Activated naive CD4-positive, alpha-beta T cell treated with anti-CD3 and anti-CD28 coated beads, Interleukin-2, amount 50 U/mL, for 24 hours (primary cell): ENCODE measurements around the gene NEK9.
"Not testable (repeated sequence)": the region's sequence is repeated elsewhere in the genome, so short reads cannot be mapped to it uniquely, and the experiment has no call there.

Experiments
- H3K27ac Mint-ChIP-seq: one replicate; pipeline ENCODE4 v1.8.0; 2021; ENCODE audit warnings: mild to moderate bottlenecking, mixed read lengths
- H3K27me3 Mint-ChIP-seq: one replicate; pipeline ENCODE4 v1.8.0; 2021; ENCODE audit warnings: mixed read lengths
- H3K36me3 Mint-ChIP-seq: one replicate; pipeline ENCODE4 v1.8.0; 2021; ENCODE audit warnings: mixed read lengths
- H3K4me1 Mint-ChIP-seq: one replicate; pipeline ENCODE4 v1.8.0; 2021; ENCODE audit warnings: mixed read lengths
- H3K4me3 Mint-ChIP-seq: one replicate; pipeline ENCODE4 v1.8.0; 2021; ENCODE audit warnings: mild to moderate bottlenecking, mixed read lengths
- H3K9me3 Mint-ChIP-seq: one replicate; pipeline ENCODE4 v1.8.0; 2021; ENCODE audit warnings: mixed read lengths

Gene NEK9

GRCh38 chr14:75132382-75133086 lies 5.7 kb upstream of the NEK9 start:
- H3K27me3 Mint-ChIP-seq: no peaks in the 10 kb centered on the region
- H3K36me3 Mint-ChIP-seq: peaks cover 18% of the 10 kb centered on the region
- H3K4me1 Mint-ChIP-seq: peaks cover 17% of the 10 kb centered on the region
- H3K9me3 Mint-ChIP-seq: no peaks in the 10 kb centered on the region
- H3K27ac Mint-ChIP-seq: no peak overlapping the region
- H3K4me3 Mint-ChIP-seq: no peak overlapping the region

DNA sequence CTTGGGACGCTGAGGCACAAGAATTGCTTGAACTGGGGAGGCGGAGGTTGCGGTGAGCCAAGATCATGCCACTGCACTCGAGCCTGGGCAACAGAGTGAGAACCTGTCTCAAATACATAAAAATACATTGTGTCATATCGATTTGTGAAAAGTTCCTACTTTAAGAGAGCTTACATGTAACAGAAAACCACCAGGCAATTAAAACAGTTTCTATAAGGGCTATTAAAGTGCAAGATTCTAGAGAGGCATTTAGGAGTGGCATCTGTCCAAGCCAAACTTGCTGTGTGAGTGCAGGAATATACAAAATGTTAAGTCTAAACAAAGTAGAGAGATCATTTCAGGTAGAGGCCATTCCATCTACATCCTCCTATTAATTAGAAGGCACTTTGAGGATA lies 1.7 kb upstream of the NEK9 start:
- Mint-ChIP-seq H3K27ac (peak overlapping the region; percentile 35), H3K36me3 (peaks cover 14% of the 10 kb centered on the region), H3K9me3 (no peaks in the 10 kb centered on the region), H3K4me1 (peaks cover 47% of the 10 kb centered on the region), H3K27me3 (no peaks in the 10 kb centered on the region), H3K4me3 (peak overlapping the region; percentile 44)

DNA sequence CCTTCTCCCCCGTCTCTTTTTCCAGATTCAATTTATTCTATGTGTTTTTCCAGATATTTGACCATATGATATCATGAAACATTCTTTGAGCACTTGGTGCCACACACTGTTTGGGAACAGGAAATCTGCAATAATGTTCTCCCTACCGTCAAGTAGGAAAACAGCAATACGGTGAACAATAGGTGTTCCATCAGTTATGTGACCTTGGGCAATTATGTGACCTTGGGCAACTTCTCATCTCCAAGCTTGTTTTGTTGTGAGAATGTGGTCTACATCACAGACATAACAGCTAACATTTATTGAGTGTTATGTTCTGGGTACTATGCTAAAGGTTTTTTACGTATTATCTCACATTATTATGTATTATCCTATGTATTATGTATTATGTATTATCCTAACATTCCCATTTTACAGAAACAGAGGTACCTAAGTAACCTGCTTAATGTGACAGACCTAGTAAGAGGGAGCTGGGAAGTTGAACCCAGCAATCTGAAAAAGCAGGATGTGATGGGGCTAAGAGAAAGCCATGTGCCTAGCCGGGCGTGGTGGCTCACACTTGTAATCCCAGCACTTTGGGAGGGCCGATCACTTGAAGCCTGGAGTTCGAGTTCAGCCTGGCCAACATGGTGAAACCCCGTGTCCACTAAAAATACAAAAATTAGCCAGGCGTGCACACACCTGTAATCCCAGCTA lies 1.2 kb upstream of the NEK9 start:
- no peaks in the 10 kb centered on the region for H3K9me3 Mint-ChIP-seq

GRCh38 chr14:75127474-75127820 lies 599 bp upstream of the NEK9 start:
- not testable (repeated sequence) for H3K9me3 Mint-ChIP-seq
- peaks cover 46% of the 10 kb centered on the region for H3K4me1 Mint-ChIP-seq

More for the DNA sequence above, 1.2 kb upstream of the NEK9 start:
- Mint-ChIP-seq H3K4me3 (peak overlapping the region; percentile 100), H3K4me1 (peaks cover 49% of the 10 kb centered on the region), H3K36me3 (peaks cover 11% of the 10 kb centered on the region), H3K27ac (peak overlapping the region; percentile 98), H3K27me3 (no peaks in the 10 kb centered on the region)

DNA sequence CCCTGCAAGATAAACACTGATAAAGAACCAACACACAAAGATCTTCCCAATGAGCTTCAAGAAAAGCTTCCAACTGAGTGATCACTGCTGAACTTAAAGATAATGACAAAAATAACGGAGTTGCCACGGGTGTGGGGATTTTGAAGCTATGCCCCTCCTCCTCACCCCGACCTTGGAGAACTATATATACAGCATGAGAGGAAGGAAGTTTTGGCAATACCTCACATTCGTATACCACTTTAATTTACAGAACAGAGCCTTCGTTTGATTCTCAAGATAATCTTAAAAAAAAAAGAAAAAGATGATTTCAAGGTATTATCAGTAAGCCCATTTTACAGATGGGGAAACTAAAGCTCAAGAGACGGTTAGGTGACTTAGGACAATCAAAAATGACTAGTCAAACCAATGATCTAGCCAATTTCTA lies 715 bp downstream of the NEK9 start:
- Mint-ChIP-seq H3K36me3 (peaks cover 11% of the 10 kb centered on the region), H3K27me3 (no peaks in the 10 kb centered on the region), H3K9me3 (no peaks in the 10 kb centered on the region), H3K27ac (peak overlapping the region; percentile 98), H3K4me1 (peaks cover 49% of the 10 kb centered on the region), H3K4me3 (peak overlapping the region; percentile 100)

More at GRCh38 chr14:75127474-75127820, 599 bp upstream of the NEK9 start:
- H3K36me3 Mint-ChIP-seq: peaks cover 10% of the 10 kb centered on the region
- peak overlapping the region; percentile 99 for H3K27ac Mint-ChIP-seq
- H3K27me3 Mint-ChIP-seq: not testable (repeated sequence)
- peak overlapping the region; percentile 100 for H3K4me3 Mint-ChIP-seq

GRCh38 chr14:75125617-75126016 lies 1.2 kb downstream of the NEK9 start:
- H3K36me3 Mint-ChIP-seq: peaks cover 11% of the 10 kb centered on the region
- H3K4me3 Mint-ChIP-seq: peak overlapping the region; percentile 100
- H3K27ac Mint-ChIP-seq: peak overlapping the region; percentile 98
- peaks cover 55% of the 10 kb centered on the region for H3K4me1 Mint-ChIP-seq
- no peaks in the 10 kb centered on the region for H3K27me3 Mint-ChIP-seq
- no peaks in the 10 kb centered on the region for H3K9me3 Mint-ChIP-seq

DNA sequence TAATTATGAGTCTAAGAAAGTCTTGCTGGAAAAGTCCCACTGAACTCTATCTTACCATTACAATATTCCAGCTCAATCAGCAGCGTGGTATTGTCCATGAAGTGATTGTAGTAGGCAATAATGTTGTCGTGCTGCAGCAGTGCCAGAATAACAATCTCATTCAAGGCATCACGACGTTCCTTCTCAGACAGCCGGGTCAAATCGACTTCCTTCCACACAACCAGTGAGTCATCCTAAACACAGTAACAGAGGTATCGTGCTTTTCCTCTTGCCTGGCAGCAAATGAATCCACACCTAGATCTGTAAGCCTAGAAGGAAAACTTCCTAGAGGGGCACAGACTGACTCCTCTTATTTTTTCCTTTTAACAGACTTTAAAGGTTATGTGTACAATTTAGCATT lies 2.9 kb downstream of the NEK9 start:
- H3K27ac Mint-ChIP-seq: peak overlapping the region; percentile 91
- no peaks in the 10 kb centered on the region for H3K27me3 Mint-ChIP-seq
- peak overlapping the region; percentile 61 for H3K4me3 Mint-ChIP-seq
- H3K36me3 Mint-ChIP-seq: peaks cover 13% of the 10 kb centered on the region
- H3K9me3 Mint-ChIP-seq: no peaks in the 10 kb centered on the region
- peaks cover 59% of the 10 kb centered on the region for H3K4me1 Mint-ChIP-seq

DNA sequence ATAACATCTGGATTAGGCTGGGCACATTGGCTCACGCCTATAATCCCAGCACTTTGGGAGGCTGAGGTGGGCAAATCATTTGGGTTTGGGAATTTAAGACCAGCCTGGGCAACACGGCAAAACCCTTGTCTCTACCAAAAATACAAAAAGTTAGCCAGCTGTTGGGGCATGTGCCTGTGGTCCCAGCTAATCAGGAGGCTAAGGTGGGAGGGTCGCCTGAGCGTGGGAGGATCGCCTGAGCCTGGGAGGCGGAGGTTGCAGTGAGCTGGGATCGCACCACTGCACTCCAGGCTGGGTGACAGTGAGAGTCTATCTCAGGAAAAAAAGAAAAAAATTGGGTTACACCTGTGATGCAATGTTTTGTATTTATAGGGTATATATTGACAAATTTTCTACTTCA lies 5.3 kb downstream of the NEK9 start:
- Mint-ChIP-seq H3K27me3 (no peaks in the 10 kb centered on the region), H3K36me3 (peaks cover 10% of the 10 kb centered on the region), H3K4me3 (no peak overlapping the region), H3K4me1 (peaks cover 48% of the 10 kb centered on the region), H3K27ac (no peak overlapping the region), H3K9me3 (no peaks in the 10 kb centered on the region)

DNA sequence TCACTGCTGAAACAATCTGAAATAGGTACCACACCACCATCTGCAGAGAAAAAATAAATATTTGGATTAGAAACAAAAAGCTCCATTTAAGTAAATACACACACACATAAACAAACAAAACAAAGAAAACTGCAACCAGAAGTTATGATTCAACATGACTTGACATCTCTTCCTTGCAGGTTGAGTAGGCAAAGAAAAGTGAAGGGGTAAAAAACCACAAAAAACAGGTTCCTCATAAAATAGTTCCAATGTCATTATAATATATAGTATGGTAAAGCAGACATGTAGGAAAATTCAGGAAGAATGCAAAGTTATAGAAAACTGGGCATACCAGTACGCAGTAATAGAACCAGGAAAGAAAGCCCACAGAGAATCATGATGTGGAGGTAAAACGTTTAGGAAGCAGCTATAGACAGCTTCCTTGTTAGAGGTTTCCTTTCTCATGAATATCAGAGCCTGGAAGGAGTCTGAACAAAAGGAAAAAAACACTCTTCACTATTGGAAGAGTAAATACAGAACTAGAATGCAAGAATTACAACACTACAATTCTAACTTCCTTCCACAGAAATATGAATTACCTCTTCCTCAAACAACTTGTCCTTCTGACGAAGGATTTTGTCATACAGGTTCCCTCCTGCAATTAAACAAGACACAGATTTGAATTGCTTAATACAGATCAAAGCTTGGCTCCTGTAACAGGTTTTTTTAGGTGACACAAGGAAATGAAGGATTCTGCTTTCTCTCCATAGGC lies 6.1 kb downstream of the NEK9 start:
- H3K27ac Mint-ChIP-seq: no peak overlapping the region
- H3K4me3 Mint-ChIP-seq: no peak overlapping the region
- peaks cover 6% of the 10 kb centered on the region for H3K36me3 Mint-ChIP-seq
- H3K9me3 Mint-ChIP-seq: no peaks in the 10 kb centered on the region
- no peaks in the 10 kb centered on the region for H3K27me3 Mint-ChIP-seq
- H3K4me1 Mint-ChIP-seq: peaks cover 42% of the 10 kb centered on the region

DNA sequence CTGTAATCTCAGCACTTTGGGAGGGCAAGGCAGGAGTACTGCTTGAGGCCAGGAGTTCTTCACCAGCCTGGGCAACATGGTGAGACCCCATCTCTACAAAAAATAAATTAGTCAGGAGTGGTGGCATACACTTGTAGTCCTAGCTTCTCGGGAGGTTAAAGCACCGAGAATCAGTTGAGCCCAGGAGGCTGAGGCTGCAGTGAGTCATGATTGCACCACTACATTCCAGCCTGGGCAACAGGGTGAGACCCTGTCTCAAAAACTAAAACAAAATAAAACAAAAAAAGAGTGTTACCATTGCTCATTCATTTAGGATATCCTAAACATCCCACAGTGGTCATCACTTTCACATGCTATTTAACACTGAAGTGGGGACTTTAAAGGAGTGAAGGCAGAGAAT lies 7.8 kb downstream of the NEK9 start:
- peaks cover 30% of the 10 kb centered on the region for H3K4me1 Mint-ChIP-seq
- no peaks in the 10 kb centered on the region for H3K27me3 Mint-ChIP-seq
- H3K4me3 Mint-ChIP-seq: no peak overlapping the region
- no peaks in the 10 kb centered on the region for H3K9me3 Mint-ChIP-seq
- peaks cover 8% of the 10 kb centered on the region for H3K36me3 Mint-ChIP-seq
- no peak overlapping the region for H3K27ac Mint-ChIP-seq

DNA sequence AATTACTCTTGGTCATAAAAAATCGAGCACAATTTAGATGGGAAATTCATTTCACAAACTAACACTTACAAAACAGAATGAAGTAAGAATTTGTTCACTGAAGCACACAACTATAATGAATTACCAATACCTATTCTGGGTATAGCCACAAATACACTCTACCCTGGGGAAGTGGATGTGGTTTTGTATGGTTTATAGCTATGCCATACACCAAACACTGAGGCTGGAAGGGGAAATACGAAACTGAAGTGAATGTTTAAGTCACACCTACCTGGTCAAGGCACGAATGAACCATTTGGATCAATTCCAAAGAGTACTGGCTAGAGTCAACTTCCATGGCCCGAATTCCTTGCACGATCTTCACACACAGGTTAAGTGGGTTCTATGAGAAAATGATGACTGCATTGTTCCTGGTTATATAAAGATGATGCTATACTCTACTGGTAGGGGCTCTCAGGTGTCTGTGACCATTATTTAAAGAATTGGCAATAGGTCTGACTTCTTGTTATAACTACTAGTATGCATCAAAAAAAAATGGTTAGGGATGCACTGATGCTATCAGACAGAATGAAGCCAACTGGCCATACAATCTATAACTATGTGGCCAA lies 12.8 kb downstream of the NEK9 start:
- H3K36me3 Mint-ChIP-seq: peaks cover 29% of the 10 kb centered on the region
- H3K27ac Mint-ChIP-seq: peak overlapping the region; percentile 46
- no peaks in the 10 kb centered on the region for H3K9me3 Mint-ChIP-seq
- H3K4me1 Mint-ChIP-seq: peaks cover 19% of the 10 kb centered on the region
- no peaks in the 10 kb centered on the region for H3K27me3 Mint-ChIP-seq
- H3K4me3 Mint-ChIP-seq: no peak overlapping the region

- peaks cover 17% of the 10 kb centered on the region for H3K4me1 Mint-ChIP-seq
- H3K36me3 Mint-ChIP-seq: peaks cover 36% of the 10 kb centered on the region
- H3K27ac Mint-ChIP-seq: no peak overlapping the region
- no peak overlapping the region for H3K4me3 Mint-ChIP-seq
- H3K27me3 Mint-ChIP-seq: no peaks in the 10 kb centered on the region
- H3K9me3 Mint-ChIP-seq: no peaks in the 10 kb centered on the region
Observed at GRCh38 chr14:75109877-75110276, 17.0 kb downstream of the NEK9 start.

DNA sequence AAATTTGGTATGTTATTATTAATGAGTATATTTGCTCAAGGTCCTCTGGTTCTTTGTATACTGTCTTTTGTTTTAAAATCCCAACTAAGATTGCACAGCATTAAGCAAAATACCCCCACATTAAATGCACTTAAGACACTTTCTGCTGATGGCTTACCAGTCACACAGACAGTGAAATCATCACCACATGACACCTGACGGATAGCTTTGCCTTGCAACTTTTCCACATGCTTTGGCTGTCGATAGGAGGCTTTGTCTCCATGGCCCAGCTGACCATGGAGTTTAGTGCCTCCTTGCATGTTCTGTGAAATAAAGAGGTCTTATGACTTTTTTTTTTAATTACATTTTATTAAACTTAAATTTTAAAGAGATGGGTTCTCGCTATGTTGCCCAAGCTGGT lies 19.7 kb downstream of the NEK9 start:
- H3K9me3 Mint-ChIP-seq: no peaks in the 10 kb centered on the region
- H3K27me3 Mint-ChIP-seq: no peaks in the 10 kb centered on the region
- H3K4me3 Mint-ChIP-seq: no peak overlapping the region
- H3K36me3 Mint-ChIP-seq: peaks cover 31% of the 10 kb centered on the region
- H3K27ac Mint-ChIP-seq: no peak overlapping the region
- peaks cover 5% of the 10 kb centered on the region for H3K4me1 Mint-ChIP-seq

DNA sequence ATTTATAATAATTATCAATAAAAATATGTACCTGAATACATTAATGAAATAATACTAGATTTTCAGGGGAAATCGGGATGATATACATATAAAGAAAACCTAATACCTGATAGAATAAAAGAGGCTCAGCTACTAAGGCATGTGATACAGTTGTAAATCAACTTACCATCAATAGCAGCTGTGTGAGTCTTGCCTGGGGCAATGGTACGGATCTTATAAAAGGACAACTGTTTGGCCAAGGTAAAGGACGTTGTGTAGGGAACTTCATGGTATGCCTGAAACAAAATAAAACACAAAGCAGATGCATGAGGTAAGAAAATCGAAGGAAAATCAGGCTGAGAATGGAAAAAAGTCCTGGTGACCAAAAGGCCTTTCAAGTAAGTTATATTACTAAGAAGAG lies 25.4 kb downstream of the NEK9 start:
- no peaks in the 10 kb centered on the region for H3K27me3 Mint-ChIP-seq
- no peak overlapping the region for H3K27ac Mint-ChIP-seq
- H3K36me3 Mint-ChIP-seq: peaks cover 12% of the 10 kb centered on the region
- H3K4me3 Mint-ChIP-seq: no peak overlapping the region
- peaks cover 11% of the 10 kb centered on the region for H3K4me1 Mint-ChIP-seq
- H3K9me3 Mint-ChIP-seq: no peaks in the 10 kb centered on the region

- Mint-ChIP-seq H3K36me3 (peaks cover 11% of the 10 kb centered on the region), H3K4me3 (no peak overlapping the region), H3K27ac (peak overlapping the region; percentile 13), H3K4me1 (peaks cover 11% of the 10 kb centered on the region), H3K27me3 (no peaks in the 10 kb centered on the region), H3K9me3 (no peaks in the 10 kb centered on the region)
Observed at GRCh38 chr14:75098682-75099081, 28.2 kb downstream of the NEK9 start.

DNA sequence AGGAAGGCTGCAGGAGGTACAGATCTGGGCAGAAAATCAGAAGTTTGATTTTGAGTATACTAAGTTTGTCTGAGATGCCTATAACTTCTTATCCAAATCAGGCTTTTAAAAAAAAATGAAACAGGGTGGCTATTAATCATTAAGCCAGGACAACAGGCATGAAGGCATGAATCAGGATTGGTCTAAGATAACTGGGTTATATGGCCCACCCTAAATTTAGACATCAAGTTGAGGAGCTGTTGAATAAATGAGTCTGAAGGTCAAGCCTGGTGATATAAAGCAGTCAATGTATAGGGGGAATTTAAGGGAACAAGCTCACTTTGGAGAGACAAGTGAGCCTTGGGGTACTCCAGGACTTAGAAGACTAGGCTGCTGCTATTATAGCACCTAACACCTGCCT lies 28.6 kb downstream of the NEK9 start:
- Mint-ChIP-seq H3K27me3 (no peaks in the 10 kb centered on the region), H3K9me3 (no peaks in the 10 kb centered on the region), H3K4me3 (no peak overlapping the region), H3K36me3 (peaks cover 11% of the 10 kb centered on the region), H3K4me1 (peaks cover 11% of the 10 kb centered on the region), H3K27ac (no peak overlapping the region)
